NT2/D1 (cell line): Measurements from ENCODE around the gene RFLNA.

ENCODE experiments used
- SUZ12 ChIP-seq: IDR thresholded peaks from 2 replicates; pipeline ENCODE4 v1.6.1; 2011; ENCODE audit not compliant: insufficient read length, insufficient read depth; ENCODE audit errors: extremely low read depth
- YY1 ChIP-seq: IDR thresholded peaks from 2 replicates; pipeline ENCODE4 v1.6.1; 2011; ENCODE audit not compliant: insufficient read length, insufficient read depth

GRCh38 chr12:124336742-124337520 lies 42.0 kb downstream of the RFLNA start:
- TF ChIP-seq SUZ12: no peak
- TF ChIP-seq YY1: no peak
